Fibroblast of villous mesenchyme (primary cell): ENCODE measurements around the gene SPECC1. TPM values are rescaled to one million over a fixed set of nuclear protein-coding genes. Genes with fewer than 3 reads are reported as not detected.
A peak's percentile ranks its signal among the peaks of the same experiment; 100 is the strongest.

Experiments used
- DNase-seq: peaks from one replicate; pipeline ENCODE4 v3.0.0-alpha.2; 2010; ENCODE audit warnings: low read depth
- H3K4me3 ChIP-seq: 2 replicates; pipeline ENCODE4 v1.5.1; 2011; ENCODE audit warnings: low read depth, mild to moderate bottlenecking, low read length
- CTCF ChIP-seq: IDR thresholded peaks from 2 replicates; pipeline ENCODE4 v1.5.1; 2012; ENCODE audit warnings: low read depth, mild to moderate bottlenecking, low read length; ENCODE audit not compliant: insufficient read depth
- total RNA-seq: library from RNA; depleted of rRNA; stranded (reverse); fragments of >200 nt; gene quantifications from 2 replicates; pipeline ENCODE4 v1.2.3, GENCODE V29; 2012

The SPECC1 gene
- total RNA-seq, 1 donor: 148 TPM

GRCh38 chr17:20118280-20118679, 109.1 kb downstream of the SPECC1 start:
- H3K4me3 ChIP-seq: no peak overlapping the region
- DNase-seq: no peak
- TF ChIP-seq CTCF: no peak

GRCh38 chr17:20120836-20121235, 111.7 kb downstream of the SPECC1 start:
- no peak overlapping the region for H3K4me3 ChIP-seq
- TF ChIP-seq CTCF: no peak
- DNase-seq: no peak

GRCh38 chr17:20121359-20122253, 112.4 kb downstream of the SPECC1 start:
- peak; percentile 92 for TF ChIP-seq CTCF
- peak; percentile 65 for DNase-seq
- H3K4me3 ChIP-seq: no peak overlapping the region

GRCh38 chr17:20122254-20122879, 113.2 kb downstream of the SPECC1 start:
- H3K4me3 ChIP-seq: no peak overlapping the region
- no peak for DNase-seq
- TF ChIP-seq CTCF: no peak

GRCh38 chr17:20123209-20123608, 114.0 kb downstream of the SPECC1 start:
- H3K4me3 ChIP-seq: no peak overlapping the region
- DNase-seq: no peak
- TF ChIP-seq CTCF: no peak

- DNase-seq: no peak
- no peak for TF ChIP-seq CTCF
- no peak overlapping the region for H3K4me3 ChIP-seq
These were observed 116.6 kb downstream of the SPECC1 start for GRCh38 chr17:20125724-20126123.
